ENCODE results near the gene HELB. TPM values are rescaled to one million over a fixed set of nuclear protein-coding genes. Genes with fewer than 3 reads are reported as not detected.

Gene HELB
- total and polyA plus RNA-seq, 2 donors (not counting 3 experiments of a cell fraction or from before 2014, with no cell fraction given): 0.75 to 4.0 TPM

DNA sequence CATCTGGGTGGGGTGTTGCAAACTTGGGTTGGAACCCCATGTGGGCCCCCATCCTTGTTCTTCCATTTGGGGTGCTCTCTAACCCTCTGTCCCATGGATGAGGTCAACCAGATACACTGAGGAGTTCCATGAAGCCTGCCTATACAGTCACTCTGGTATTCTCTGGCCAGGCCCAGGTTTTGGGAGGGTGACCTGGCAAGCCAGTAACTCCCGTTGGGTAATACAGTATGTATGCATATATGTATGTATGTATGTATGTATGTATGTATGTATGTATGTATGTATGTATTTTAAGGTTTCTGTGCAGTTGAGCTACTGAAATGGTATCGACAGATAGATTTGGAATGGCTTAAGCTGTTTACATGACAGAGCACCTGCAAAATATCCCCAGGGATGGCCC lies 12.8 kb upstream of the HELB start:
- Histone ChIP-seq H3K4me1 (ENCODE audit: control insufficient read depth, extremely low read depth, insufficient read depth, low read length) (no peaks in the 10 kb centered on the region), H3K4me2 (ENCODE audit: insufficient read depth, low read length) (no peak overlapping the region), H3K79me2 (ENCODE audit: control insufficient read depth, insufficient read depth, low read length) (no peaks in the 10 kb centered on the region), H4K20me1 (replicated peaks; ENCODE audit: control insufficient read depth, extremely low read depth, insufficient read depth, low read length) (no peaks in the 10 kb centered on the region), H3K9me1 (replicated peaks; ENCODE audit: control insufficient read depth, extremely low read depth, insufficient read depth, low read length) (no peaks in the 10 kb centered on the region), H3K4me3 (replicated peaks in 1 of 3; ENCODE audit: insufficient read depth in 1 of 3, low read depth in 1 of 3, low read length in 3 of 3) (no peak overlapping the region), H3K9ac (replicated peaks; ENCODE audit: extremely low read depth, insufficient read depth, low read length) (no peak overlapping the region), H3K9me3 (replicated peaks; ENCODE audit: control insufficient read depth, insufficient read depth, low read length) (no peaks in the 10 kb centered on the region), H3K27me3 (ENCODE audit: control insufficient read depth in 2 of 2, insufficient read depth in 2 of 2, low read length in 2 of 2) (peaks cover 2 to 4% of the 10 kb centered on the region in 2 experiments), H3K27ac (ENCODE audit: insufficient read depth, low read depth, low read length) (no peak overlapping the region), H2AFZ (ENCODE audit: low read depth, low read length) (no peak overlapping the region), H3K36me3 (ENCODE audit: control insufficient read depth in 2 of 2, extremely low read depth in 1 of 2, insufficient read depth in 2 of 2, low read length in 2 of 2) (no peaks in the 10 kb centered on the region)
- DNase-seq (ENCODE audit: low read depth, low spot score): no peak
- dilution Hi-C loops (cut with MboI; ENCODE audit: extremely low pct_ligation_motif_present, low sequenced_read_pairs): no loop called here
- ChIA-PET POLR2A (no interaction called here), CTCF (no interaction called here)
- intact Hi-C loops (cut with micrococcal nuclease): no loop called here
- no TSS peak for BruUV-seq (replicated peaks)
- FAIRE-seq: no peak
- TF ChIP-seq GATA2 (IDR thresholded peaks at IDR 0.05; ENCODE audit: insufficient read depth, insufficient read length, low read depth, low read length) (no peak), POLR2AphosphoS5 (IDR thresholded peaks at IDR 0.05; ENCODE audit: insufficient read depth, low read depth, low read length) (no peak), MYC (IDR thresholded peaks at IDR 0.05; ENCODE audit: low read depth, low read length) (no peak), JUN (IDR thresholded peaks at IDR 0.05; ENCODE audit: borderline replicate concordance, insufficient read depth, insufficient read length, low read depth) (no peak), EZH2 (IDR thresholded peaks at IDR 0.05; ENCODE audit: borderline replicate concordance, low read depth, low read length, severe bottlenecking) (no peak), FOS (IDR thresholded peaks at IDR 0.05; ENCODE audit: borderline replicate concordance, insufficient read depth, low read length) (no peak), POLR2A (IDR thresholded peaks at IDR 0.05; ENCODE audit: low read depth, low read length) (no peak)
- TF ChIP-seq, protein P1, sequence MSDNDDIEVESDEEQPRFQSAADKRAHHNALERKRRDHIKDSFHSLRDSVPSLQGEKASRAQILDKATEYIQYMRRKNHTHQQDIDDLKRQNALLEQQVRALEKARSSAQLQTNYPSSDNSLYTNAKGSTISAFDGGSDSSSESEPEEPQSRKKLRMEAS (IDR thresholded peaks at IDR 0.05; ENCODE audit: insufficient read depth, insufficient read length): no peak
- TF ChIP-seq, protein P2, sequence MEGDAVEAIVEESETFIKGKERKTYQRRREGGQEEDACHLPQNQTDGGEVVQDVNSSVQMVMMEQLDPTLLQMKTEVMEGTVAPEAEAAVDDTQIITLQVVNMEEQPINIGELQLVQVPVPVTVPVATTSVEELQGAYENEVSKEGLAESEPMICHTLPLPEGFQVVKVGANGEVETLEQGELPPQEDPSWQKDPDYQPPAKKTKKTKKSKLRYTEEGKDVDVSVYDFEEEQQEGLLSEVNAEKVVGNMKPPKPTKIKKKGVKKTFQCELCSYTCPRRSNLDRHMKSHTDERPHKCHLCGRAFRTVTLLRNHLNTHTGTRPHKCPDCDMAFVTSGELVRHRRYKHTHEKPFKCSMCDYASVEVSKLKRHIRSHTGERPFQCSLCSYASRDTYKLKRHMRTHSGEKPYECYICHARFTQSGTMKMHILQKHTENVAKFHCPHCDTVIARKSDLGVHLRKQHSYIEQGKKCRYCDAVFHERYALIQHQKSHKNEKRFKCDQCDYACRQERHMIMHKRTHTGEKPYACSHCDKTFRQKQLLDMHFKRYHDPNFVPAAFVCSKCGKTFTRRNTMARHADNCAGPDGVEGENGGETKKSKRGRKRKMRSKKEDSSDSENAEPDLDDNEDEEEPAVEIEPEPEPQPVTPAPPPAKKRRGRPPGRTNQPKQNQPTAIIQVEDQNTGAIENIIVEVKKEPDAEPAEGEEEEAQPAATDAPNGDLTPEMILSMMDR (IDR thresholded peaks at IDR 0.05; ENCODE audit: extremely low read depth in 1 of 2, insufficient read depth in 1 of 2, low read depth in 1 of 2, low read length in 2 of 2): no peak
